Spleen (tissue), 7 donors: ENCODE data around the gene AGO3.

Source experiments
- POLR2AphosphoS5 ChIP-seq, 3 donors: sonication (generic); formaldehyde crosslinking; IDR thresholded peaks; one replicate each; pipeline ENCODE4 v1.5.1; 2017; ENCODE audit warnings: antibody characterized with exemption in 3 of 3
- TF ChIP-seq, protein P1 (sequence below), 11 experiments: fragments of 200-600 bp in 7 of 11; fragments of 450-650 bp in 4 of 11; sonication (generic) in 4 of 11; IDR thresholded peaks in 8 of 11; conservative IDR thresholded peaks in 3 of 11; 1 replicate in 7 of 11; 2 replicates in 4 of 11; pipeline versions ENCODE4 v1.4.0 to v1.8.0; 2016 to 2021; ENCODE audit warnings: antibody characterized with exemption in 11 of 11, inconsistent platforms in 4 of 11, mild to moderate bottlenecking in 1 of 11
- donor health status: DM: no; HTN: no; CAD: no; lungs with moderate emphysema.
- donor health status: DM: no; HTN: no; CAD: no.
- donor health status: DM: no; HTN: no; CAD: no.

DNA sequence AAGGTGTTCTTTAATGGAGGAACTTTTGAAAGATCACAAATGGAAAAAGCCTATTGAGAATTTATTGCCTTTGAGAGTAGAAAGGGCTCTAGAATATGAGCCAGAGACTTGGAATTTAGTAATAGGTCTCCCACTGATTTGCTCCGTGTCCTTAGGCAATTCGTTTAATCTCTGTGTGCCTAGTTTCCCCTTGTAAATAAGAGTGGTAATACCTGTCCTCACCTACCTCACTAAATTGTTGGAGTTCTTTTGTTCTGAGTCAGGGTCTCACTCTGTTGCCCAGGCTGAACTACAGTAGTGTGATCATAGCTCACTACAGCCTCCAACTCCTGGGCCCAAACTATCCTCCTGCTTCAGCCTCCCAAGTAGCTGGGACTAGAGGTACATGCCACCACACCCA is 138.0 kb downstream of the AGO3 start:
- no peak for TF ChIP-seq POLR2AphosphoS5 (IDR thresholded peaks at IDR 0.05)
- TF ChIP-seq, protein P1, sequence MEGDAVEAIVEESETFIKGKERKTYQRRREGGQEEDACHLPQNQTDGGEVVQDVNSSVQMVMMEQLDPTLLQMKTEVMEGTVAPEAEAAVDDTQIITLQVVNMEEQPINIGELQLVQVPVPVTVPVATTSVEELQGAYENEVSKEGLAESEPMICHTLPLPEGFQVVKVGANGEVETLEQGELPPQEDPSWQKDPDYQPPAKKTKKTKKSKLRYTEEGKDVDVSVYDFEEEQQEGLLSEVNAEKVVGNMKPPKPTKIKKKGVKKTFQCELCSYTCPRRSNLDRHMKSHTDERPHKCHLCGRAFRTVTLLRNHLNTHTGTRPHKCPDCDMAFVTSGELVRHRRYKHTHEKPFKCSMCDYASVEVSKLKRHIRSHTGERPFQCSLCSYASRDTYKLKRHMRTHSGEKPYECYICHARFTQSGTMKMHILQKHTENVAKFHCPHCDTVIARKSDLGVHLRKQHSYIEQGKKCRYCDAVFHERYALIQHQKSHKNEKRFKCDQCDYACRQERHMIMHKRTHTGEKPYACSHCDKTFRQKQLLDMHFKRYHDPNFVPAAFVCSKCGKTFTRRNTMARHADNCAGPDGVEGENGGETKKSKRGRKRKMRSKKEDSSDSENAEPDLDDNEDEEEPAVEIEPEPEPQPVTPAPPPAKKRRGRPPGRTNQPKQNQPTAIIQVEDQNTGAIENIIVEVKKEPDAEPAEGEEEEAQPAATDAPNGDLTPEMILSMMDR (IDR thresholded peaks at IDR 0.05 in 8 of 11, conservative IDR thresholded peaks at IDR 0.05 in 3 of 11): no peak
